ENCODE measurements around the gene LTA4H. TPM values are rescaled to one million over a fixed set of nuclear protein-coding genes. Genes with fewer than 3 reads are reported as not detected.

LTA4H gene
- total and polyA plus RNA-seq, 10 of the 15 experiments (the other 5 are each of a cell fraction or from before 2014, with no cell fraction given), result 43.9 to 106 (median 47.3) TPM

DNA sequence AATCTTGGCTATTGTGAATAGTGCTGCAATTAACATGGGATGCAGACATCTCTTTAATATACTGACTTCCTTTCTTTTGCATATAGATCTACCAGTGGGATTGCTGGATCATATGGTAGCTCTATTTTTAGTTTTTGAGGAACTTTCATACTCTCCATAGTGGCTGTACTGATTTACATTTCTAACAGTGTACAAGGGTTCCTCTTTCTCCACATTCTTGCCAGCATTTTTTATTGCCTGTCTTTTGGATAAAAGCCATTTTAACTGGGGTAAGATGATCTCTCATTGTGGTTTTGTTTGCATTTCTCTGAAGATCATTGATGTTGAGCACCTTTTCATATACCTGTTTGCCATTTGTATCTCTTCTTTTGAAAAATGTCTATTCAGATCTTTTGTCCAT lies 83.9 kb downstream of the LTA4H start:
- no TSS peak for BruUV-seq (replicated peaks)
- ChIA-PET SMC1A (ENCODE audit: uncharacterized antibody, unreplicated experiment) (interaction anchor here (1.7 kb wide), 1 partner anchor 11 kb away, joined by 5 read pairs; no protein-coding TSS in a partner anchor), POLR2A (no interaction called here), RAD21 (ENCODE audit: unreplicated experiment) (interaction anchor here (0.9 kb wide), 1 partner anchor 47 kb away, joined by 4 read pairs; no protein-coding TSS in a partner anchor), CTCF (interaction anchor here (4.4 kb wide), 1 partner anchor 8 kb away, joined by 26 read pairs; the partner anchor contains the start of genes AMDHD1 and CCDC38)
- Histone ChIP-seq H3K79me2 (ENCODE audit: control insufficient read depth, insufficient read depth, low read length) (no peaks in the 10 kb centered on the region), H2AFZ (ENCODE audit: control insufficient read depth, low read depth, low read length) (no peak overlapping the region), H3K4me2 (ENCODE audit: control insufficient read depth, insufficient read depth) (no peak overlapping the region), H3K27ac (ENCODE audit: control insufficient read depth, insufficient read depth) (no peak overlapping the region), H3K4me1 (ENCODE audit: control insufficient read depth, insufficient read depth, low read length) (no peaks in the 10 kb centered on the region), H3K4me3 (no peak overlapping the region), H4K20me1 (ENCODE audit: control insufficient read depth, insufficient read depth) (no peaks in the 10 kb centered on the region), H3K27me3 (replicated peaks in 1 of 2; ENCODE audit: control insufficient read depth in 2 of 2, insufficient read depth in 2 of 2, low read length in 1 of 2) (no peaks in the 10 kb centered on the region; a peak in 1 of 4 replicates), H3K9me3 (replicated peaks; ENCODE audit: control insufficient read depth, insufficient read depth, low read length) (no peaks in the 10 kb centered on the region), H3K9ac (ENCODE audit: control insufficient read depth, insufficient read depth, low read length) (no peak overlapping the region), H3K36me3 (ENCODE audit: control insufficient read depth in 2 of 2, insufficient read depth in 2 of 2, low read length in 1 of 2) (no peaks in the 10 kb centered on the region)
- TF ChIP-seq ZNF274 (IDR thresholded peaks at IDR 0.05; ENCODE audit: insufficient read depth, insufficient read length), result no peak
- TF ChIP-seq ZNF207 (IDR thresholded peaks at IDR 0.05; ENCODE audit: borderline replicate concordance), result no peak
- TF ChIP-seq, protein P1, sequence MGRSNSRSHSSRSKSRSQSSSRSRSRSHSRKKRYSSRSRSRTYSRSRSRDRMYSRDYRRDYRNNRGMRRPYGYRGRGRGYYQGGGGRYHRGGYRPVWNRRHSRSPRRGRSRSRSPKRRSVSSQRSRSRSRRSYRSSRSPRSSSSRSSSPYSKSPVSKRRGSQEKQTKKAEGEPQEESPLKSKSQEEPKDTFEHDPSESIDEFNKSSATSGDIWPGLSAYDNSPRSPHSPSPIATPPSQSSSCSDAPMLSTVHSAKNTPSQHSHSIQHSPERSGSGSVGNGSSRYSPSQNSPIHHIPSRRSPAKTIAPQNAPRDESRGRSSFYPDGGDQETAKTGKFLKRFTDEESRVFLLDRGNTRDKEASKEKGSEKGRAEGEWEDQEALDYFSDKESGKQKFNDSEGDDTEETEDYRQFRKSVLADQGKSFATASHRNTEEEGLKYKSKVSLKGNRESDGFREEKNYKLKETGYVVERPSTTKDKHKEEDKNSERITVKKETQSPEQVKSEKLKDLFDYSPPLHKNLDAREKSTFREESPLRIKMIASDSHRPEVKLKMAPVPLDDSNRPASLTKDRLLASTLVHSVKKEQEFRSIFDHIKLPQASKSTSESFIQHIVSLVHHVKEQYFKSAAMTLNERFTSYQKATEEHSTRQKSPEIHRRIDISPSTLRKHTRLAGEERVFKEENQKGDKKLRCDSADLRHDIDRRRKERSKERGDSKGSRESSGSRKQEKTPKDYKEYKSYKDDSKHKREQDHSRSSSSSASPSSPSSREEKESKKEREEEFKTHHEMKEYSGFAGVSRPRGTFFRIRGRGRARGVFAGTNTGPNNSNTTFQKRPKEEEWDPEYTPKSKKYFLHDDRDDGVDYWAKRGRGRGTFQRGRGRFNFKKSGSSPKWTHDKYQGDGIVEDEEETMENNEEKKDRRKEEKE (IDR thresholded peaks at IDR 0.05), result no peak
- no peak for TF ChIP-seq IKZF2 (IDR thresholded peaks at IDR 0.05)
- no peak for TF ChIP-seq ZSCAN29 (IDR thresholded peaks at IDR 0.05)
- no peak for TF ChIP-seq POLR2AphosphoS5 (IDR thresholded peaks at IDR 0.05; ENCODE audit: low read length)
- FAIRE-seq, result no peak
- DNase-seq (ENCODE audit: low read depth, low spot score), result no peak
- intact Hi-C loops (cut with micrococcal nuclease; ENCODE audit: unreplicated experiment) (no loop called here), in situ Hi-C loops (cut with MboI) (no loop called here)
- ATAC-seq, result no peak

Other genes with a start within 250 kb of the LTA4H start
- gene NTN4, start 244.8 kb downstream of the LTA4H start, total RNA-seq (2014; rRNA removed), result not detected in 2 replicates
- gene NTN4, start 244.8 kb downstream of the LTA4H start, total RNA-seq (2014; rRNA removed; fragmentation: Illumina TruSeq; extraction: Trizol), result not detected in 2 replicates
- 0.08 and 0.15 TPM in 2 replicates for gene NTN4, start 244.8 kb downstream of the LTA4H start, total RNA-seq (2021)
- gene NTN4, start 244.8 kb downstream of the LTA4H start, polyA plus RNA-seq (2011; rRNA removed), result not detected in 2 replicates
- not detected in 2 replicates for gene NTN4, start 244.8 kb downstream of the LTA4H start, polyA plus RNA-seq (2014; fragmentation: Illumina TruSeq; extraction: Trizol)
- gene NTN4, start 244.8 kb downstream of the LTA4H start, polyA plus RNA-seq (2014; fragmentation: Nextera tagmentation; extraction: Ambion mirVana), result not detected
- not detected in 2 replicates for gene NTN4, start 244.8 kb downstream of the LTA4H start, polyA plus RNA-seq (2014; rRNA removed)
- gene NTN4, start 244.8 kb downstream of the LTA4H start, polyA plus RNA-seq (2016; fragmentation: Nextera tagmentation; extraction: Ambion mirVana), result not detected
- 36.5 and 37.8 TPM in 2 replicates for gene SNRPF, start 176.6 kb downstream of the LTA4H start, total RNA-seq (2014; rRNA removed)
- gene SNRPF, start 176.6 kb downstream of the LTA4H start, total RNA-seq (2014; rRNA removed; fragmentation: Illumina TruSeq; extraction: Trizol), result 73.6 and 78.8 TPM in 2 replicates
- gene SNRPF, start 176.6 kb downstream of the LTA4H start, total RNA-seq (2021), result 42.9 and 48.2 TPM in 2 replicates
- gene SNRPF, start 176.6 kb downstream of the LTA4H start, polyA plus RNA-seq (2011; rRNA removed), result 32.9 and 54.8 TPM in 2 replicates
- gene SNRPF, start 176.6 kb downstream of the LTA4H start, polyA plus RNA-seq (2014; fragmentation: Illumina TruSeq; extraction: Trizol), result 66.8 and 77.0 TPM in 2 replicates
- 100 to 1,000 TPM; 187 to 204 TPM for gene SNRPF, start 176.6 kb downstream of the LTA4H start, polyA plus RNA-seq (2014; fragmentation: Nextera tagmentation; extraction: Ambion mirVana)
- gene SNRPF, start 176.6 kb downstream of the LTA4H start, polyA plus RNA-seq (2014; rRNA removed), result 43.4 and 44.1 TPM in 2 replicates
- 100 to 1,000 TPM; 151 to 171 TPM for gene SNRPF, start 176.6 kb downstream of the LTA4H start, polyA plus RNA-seq (2016; fragmentation: Nextera tagmentation; extraction: Ambion mirVana)
- not detected in 2 replicates for gene CCDC38, start 93.0 kb downstream of the LTA4H start, total RNA-seq (2014; rRNA removed)
- gene CCDC38, start 93.0 kb downstream of the LTA4H start, total RNA-seq (2014; rRNA removed; fragmentation: Illumina TruSeq; extraction: Trizol), result not detected in 2 replicates
- 0.08 TPM in 1 of 2 replicates, not detected in the other for gene CCDC38, start 93.0 kb downstream of the LTA4H start, total RNA-seq (2021)
- 0.04 TPM in 2 replicates for gene CCDC38, start 93.0 kb downstream of the LTA4H start, polyA plus RNA-seq (2011; rRNA removed)
- gene CCDC38, start 93.0 kb downstream of the LTA4H start, polyA plus RNA-seq (2014; fragmentation: Illumina TruSeq; extraction: Trizol), result not detected in 2 replicates
- gene CCDC38, start 93.0 kb downstream of the LTA4H start, polyA plus RNA-seq (2014; fragmentation: Nextera tagmentation; extraction: Ambion mirVana), result not detected
- gene CCDC38, start 93.0 kb downstream of the LTA4H start, polyA plus RNA-seq (2014; rRNA removed), result 0.06 TPM in 1 of 2 replicates, not detected in the other
- under 1 TPM in 1 of 2 experiments, not detected in 1; 0.05 TPM for gene CCDC38, start 93.0 kb downstream of the LTA4H start, polyA plus RNA-seq (2016; fragmentation: Nextera tagmentation; extraction: Ambion mirVana)
- gene AMDHD1, start 92.3 kb downstream of the LTA4H start, total RNA-seq (2014; rRNA removed), result 0.06 and 0.22 TPM in 2 replicates
- gene AMDHD1, start 92.3 kb downstream of the LTA4H start, total RNA-seq (2014; rRNA removed; fragmentation: Illumina TruSeq; extraction: Trizol), result not detected in 2 replicates
- gene AMDHD1, start 92.3 kb downstream of the LTA4H start, total RNA-seq (2021), result 0.15 TPM in 1 of 2 replicates, not detected in the other
- 0.09 and 0.11 TPM in 2 replicates for gene AMDHD1, start 92.3 kb downstream of the LTA4H start, polyA plus RNA-seq (2011; rRNA removed)
- gene AMDHD1, start 92.3 kb downstream of the LTA4H start, polyA plus RNA-seq (2014; fragmentation: Illumina TruSeq; extraction: Trizol), result 0.28 and 0.33 TPM in 2 replicates
- gene AMDHD1, start 92.3 kb downstream of the LTA4H start, polyA plus RNA-seq (2014; fragmentation: Nextera tagmentation; extraction: Ambion mirVana), result not detected
- 0.04 and 0.06 TPM in 2 replicates for gene AMDHD1, start 92.3 kb downstream of the LTA4H start, polyA plus RNA-seq (2014; rRNA removed)
- gene AMDHD1, start 92.3 kb downstream of the LTA4H start, polyA plus RNA-seq (2016; fragmentation: Nextera tagmentation; extraction: Ambion mirVana), result under 1 TPM in 1 of 2 experiments, not detected in 1; 0.16 TPM
- gene HAL, start 39.2 kb downstream of the LTA4H start, total RNA-seq (2014; rRNA removed), result 0.45 TPM in 1 of 2 replicates, not detected in the other
- 0.04 TPM in 1 of 2 replicates, not detected in the other for gene HAL, start 39.2 kb downstream of the LTA4H start, total RNA-seq (2014; rRNA removed; fragmentation: Illumina TruSeq; extraction: Trizol)
- gene HAL, start 39.2 kb downstream of the LTA4H start, total RNA-seq (2021), result 0.11 and 0.18 TPM in 2 replicates
- 0.10 and 0.14 TPM in 2 replicates for gene HAL, start 39.2 kb downstream of the LTA4H start, polyA plus RNA-seq (2011; rRNA removed)
- gene HAL, start 39.2 kb downstream of the LTA4H start, polyA plus RNA-seq (2014; fragmentation: Illumina TruSeq; extraction: Trizol), result 0.06 and 0.52 TPM in 2 replicates
- under 1 TPM; 0.08 to 0.13 TPM for gene HAL, start 39.2 kb downstream of the LTA4H start, polyA plus RNA-seq (2014; fragmentation: Nextera tagmentation; extraction: Ambion mirVana)
- 0.13 and 0.38 TPM in 2 replicates for gene HAL, start 39.2 kb downstream of the LTA4H start, polyA plus RNA-seq (2014; rRNA removed)
- gene HAL, start 39.2 kb downstream of the LTA4H start, polyA plus RNA-seq (2016; fragmentation: Nextera tagmentation; extraction: Ambion mirVana), result under 1 TPM in 1 of 2 experiments, not detected in 1; 0.19 TPM
- gene ELK3, start 158.8 kb upstream of the LTA4H start, total RNA-seq (2014; rRNA removed), result 0.56 and 0.98 TPM in 2 replicates
- 0.69 and 0.89 TPM in 2 replicates for gene ELK3, start 158.8 kb upstream of the LTA4H start, total RNA-seq (2014; rRNA removed; fragmentation: Illumina TruSeq; extraction: Trizol)
- 0.96 and 1.2 TPM in 2 replicates for gene ELK3, start 158.8 kb upstream of the LTA4H start, total RNA-seq (2021)
- 4.8 and 5.3 TPM in 2 replicates for gene ELK3, start 158.8 kb upstream of the LTA4H start, polyA plus RNA-seq (2011; rRNA removed)
- 0.92 and 0.98 TPM in 2 replicates for gene ELK3, start 158.8 kb upstream of the LTA4H start, polyA plus RNA-seq (2014; fragmentation: Illumina TruSeq; extraction: Trizol)
- gene ELK3, start 158.8 kb upstream of the LTA4H start, polyA plus RNA-seq (2014; fragmentation: Nextera tagmentation; extraction: Ambion mirVana), result under 1 TPM; 0.37 to 0.68 TPM
- 0.47 and 1.2 TPM in 2 replicates for gene ELK3, start 158.8 kb upstream of the LTA4H start, polyA plus RNA-seq (2014; rRNA removed)
- gene ELK3, start 158.8 kb upstream of the LTA4H start, polyA plus RNA-seq (2016; fragmentation: Nextera tagmentation; extraction: Ambion mirVana), result under 1 TPM; 0.68 to 0.87 TPM

Measured in GM12878 (cell line).